Transverse colon (tissue), 4 donors: ENCODE data around the gene COL24A1. TPM values are rescaled to one million over a fixed set of nuclear protein-coding genes. Genes with fewer than 3 reads are reported as not detected.

Experiments
- DNase-seq: peaks from one replicate; pipeline ENCODE4 v3.0.0-alpha.2; 2019
- H3K27ac ChIP-seq, 4 donors: fragments of 200-600 bp; sonication (generic); 2 replicates each; pipeline ENCODE4 v1.5.1; 2016 to 2018; ENCODE audit warnings: inconsistent platforms in 4 of 4
- H3K27me3 ChIP-seq: fragments of 200-600 bp; sonication (generic); 2 replicates; pipeline ENCODE4 v1.5.1; 2017; ENCODE audit warnings: inconsistent platforms
- H3K36me3 ChIP-seq, 4 donors: fragments of 200-600 bp; sonication (generic); 2 replicates each; pipeline ENCODE4 v1.5.1; 2017 to 2019; ENCODE audit warnings: inconsistent platforms in 4 of 4
- H3K4me1 ChIP-seq, 4 donors: fragments of 200-600 bp; sonication (generic); 2 replicates each; pipeline ENCODE4 v1.5.1; 2017 to 2020; ENCODE audit warnings: inconsistent platforms in 4 of 4
- H3K4me3 ChIP-seq, 4 donors: fragments of 200-600 bp; sonication (generic); 1 replicate in 1 of 4; 2 replicates in 3 of 4; pipeline versions ENCODE4 v1.5.1 to v1.6.1; 2017 to 2019; ENCODE audit warnings: inconsistent platforms in 4 of 4
- H3K9me3 ChIP-seq, 2 donors: fragments of 200-600 bp; sonication (generic); 2 replicates each; pipeline ENCODE4 v1.5.1; 2017 to 2019; ENCODE audit warnings: inconsistent platforms in 2 of 2
- EP300 ChIP-seq: sonication (generic); formaldehyde crosslinking; IDR thresholded peaks from one replicate; pipeline ENCODE4 v1.6.1; 2017; ENCODE audit warnings: antibody characterized with exemption, low read depth
- POLR2A ChIP-seq: fragments of 450-650 bp; IDR thresholded peaks from one replicate; pipeline ENCODE4 v1.6.1; 2016; ENCODE audit warnings: antibody characterized with exemption, mild to moderate bottlenecking, moderate library complexity
- POLR2AphosphoS5 ChIP-seq, 3 donors: sonication (generic); formaldehyde crosslinking; IDR thresholded peaks; one replicate each; pipeline ENCODE4 v1.6.1; 2016; ENCODE audit warnings: antibody characterized with exemption in 3 of 3
- WGBS, 2 donors: methylation state at CpG; one replicate each; pipeline ENCODE4 v1.1.5; 2018; ENCODE audit warnings: low coverage in 1 of 2; 5-methylcytosine and 5-hydroxymethylcytosine counted together
- in situ Hi-C, 4 donors: fragments of 200-750 bp; cut with MboI; loops; one replicate each; pipeline versions ENCODE4 v1.15.0 to v1.15.1; 2017; ENCODE audit warnings: low sequenced_read_pairs in 3 of 4, low pct_ligation_motif_present in 1 of 4, low pct_unique_long_range_greater_than_20kb in 1 of 4
- intact Hi-C: fragments of 100-400 bp; cut with DNase I; formaldehyde crosslinking; loops from one replicate; pipeline ENCODE4 v1.15.1; 2023; ENCODE audit warnings: low total_unique reads
- total RNA-seq, 4 donors: library from RNA; depleted of rRNA; stranded (reverse); fragments of >200 nt; gene quantifications; one replicate each; pipeline ENCODE4 v1.1.0, GENCODE V29; 2016
- TF ChIP-seq, protein P1 (sequence below), 5 experiments: fragments of 200-600 bp in 3 of 5; fragments of 450-650 bp in 2 of 5; sonication (generic) in 3 of 5; IDR thresholded peaks; 1 replicate in 2 of 5; 2 replicates in 3 of 5; pipeline ENCODE4 v1.5.1; 2016 to 2017; ENCODE audit warnings: antibody characterized with exemption in 5 of 5, inconsistent platforms in 3 of 5, mild to moderate bottlenecking in 2 of 5, moderate library complexity in 1 of 5

Gene COL24A1
- total RNA-seq, 4 donors from 2014 or later, result 0.68 to 1.2 (median 0.93) TPM

DNA sequence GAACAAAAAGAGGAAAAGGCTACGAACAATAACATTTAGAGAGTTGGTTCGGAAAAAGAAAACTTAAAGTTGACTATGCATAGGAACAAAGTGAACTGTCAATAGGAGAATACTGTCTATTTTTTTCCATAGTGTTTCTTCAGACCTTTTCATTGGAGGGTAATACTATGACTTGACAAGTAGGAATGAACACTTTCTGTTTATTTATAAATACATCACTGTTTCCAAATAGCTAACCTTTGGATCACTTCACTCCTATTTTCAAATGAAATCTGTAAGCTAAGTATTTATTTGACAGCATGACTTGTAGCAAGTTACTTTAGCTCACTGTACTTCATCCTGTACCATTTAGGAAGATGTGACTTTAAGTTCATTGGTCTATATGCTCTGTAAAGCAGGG lies 221.3 kb downstream of the COL24A1 start:
- intact Hi-C loops, result loop anchor here (5.0 kb wide), 1 partner anchor 33 kb away; no protein-coding TSS in a partner anchor
- WGBS, 2 donors, result 80 to 89% methylated on average over 2 of the region's 2 CpGs
- H3K4me1 ChIP-seq, result no peaks in the 10 kb centered on the region
- H3K9me3 ChIP-seq, result no peaks in the 10 kb centered on the region
- TF ChIP-seq POLR2AphosphoS5 (IDR thresholded peaks at IDR 0.05) (no peak), POLR2A (no peak), EP300 (no peak)
- TF ChIP-seq, protein P1, sequence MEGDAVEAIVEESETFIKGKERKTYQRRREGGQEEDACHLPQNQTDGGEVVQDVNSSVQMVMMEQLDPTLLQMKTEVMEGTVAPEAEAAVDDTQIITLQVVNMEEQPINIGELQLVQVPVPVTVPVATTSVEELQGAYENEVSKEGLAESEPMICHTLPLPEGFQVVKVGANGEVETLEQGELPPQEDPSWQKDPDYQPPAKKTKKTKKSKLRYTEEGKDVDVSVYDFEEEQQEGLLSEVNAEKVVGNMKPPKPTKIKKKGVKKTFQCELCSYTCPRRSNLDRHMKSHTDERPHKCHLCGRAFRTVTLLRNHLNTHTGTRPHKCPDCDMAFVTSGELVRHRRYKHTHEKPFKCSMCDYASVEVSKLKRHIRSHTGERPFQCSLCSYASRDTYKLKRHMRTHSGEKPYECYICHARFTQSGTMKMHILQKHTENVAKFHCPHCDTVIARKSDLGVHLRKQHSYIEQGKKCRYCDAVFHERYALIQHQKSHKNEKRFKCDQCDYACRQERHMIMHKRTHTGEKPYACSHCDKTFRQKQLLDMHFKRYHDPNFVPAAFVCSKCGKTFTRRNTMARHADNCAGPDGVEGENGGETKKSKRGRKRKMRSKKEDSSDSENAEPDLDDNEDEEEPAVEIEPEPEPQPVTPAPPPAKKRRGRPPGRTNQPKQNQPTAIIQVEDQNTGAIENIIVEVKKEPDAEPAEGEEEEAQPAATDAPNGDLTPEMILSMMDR (IDR thresholded peaks at IDR 0.05), result no peak
- no peaks in the 10 kb centered on the region for H3K36me3 ChIP-seq
- no peak overlapping the region for H3K27ac ChIP-seq
- no peak for DNase-seq
- in situ Hi-C loops, result no loop called here
- H3K4me3 ChIP-seq, result no peak overlapping the region
- H3K27me3 ChIP-seq, result no peaks in the 10 kb centered on the region

DNA sequence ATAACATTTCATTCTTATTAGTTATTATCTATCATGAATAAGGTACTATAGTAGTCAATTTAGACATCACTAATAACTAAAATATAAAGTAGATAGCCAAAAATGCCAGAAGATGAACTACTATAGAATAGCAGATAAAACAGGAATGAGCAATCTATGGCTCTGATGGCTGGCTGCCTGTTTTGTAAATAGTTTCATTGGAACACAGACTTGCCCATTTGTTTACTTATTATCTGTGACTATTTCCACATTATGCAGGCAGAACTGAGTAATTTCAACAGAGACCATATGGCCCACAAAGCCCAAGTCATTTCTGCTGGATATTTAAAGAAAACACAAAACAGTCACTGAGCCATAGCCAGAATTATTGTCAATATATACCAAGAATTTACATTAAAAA lies 222.1 kb downstream of the COL24A1 start:
- no peaks in the 10 kb centered on the region for H3K36me3 ChIP-seq
- in situ Hi-C loops, result no loop called here
- TF ChIP-seq POLR2AphosphoS5 (IDR thresholded peaks at IDR 0.05) (no peak), EP300 (no peak), POLR2A (no peak)
- TF ChIP-seq, protein P1 (IDR thresholded peaks at IDR 0.05), result no peak
- DNase-seq, result no peak
- no peak overlapping the region for H3K4me3 ChIP-seq
- H3K27me3 ChIP-seq, result no peaks in the 10 kb centered on the region
- intact Hi-C loops, result no loop called here
- no peak overlapping the region for H3K27ac ChIP-seq
- H3K9me3 ChIP-seq, result no peaks in the 10 kb centered on the region
- H3K4me1 ChIP-seq, result no peaks in the 10 kb centered on the region

DNA sequence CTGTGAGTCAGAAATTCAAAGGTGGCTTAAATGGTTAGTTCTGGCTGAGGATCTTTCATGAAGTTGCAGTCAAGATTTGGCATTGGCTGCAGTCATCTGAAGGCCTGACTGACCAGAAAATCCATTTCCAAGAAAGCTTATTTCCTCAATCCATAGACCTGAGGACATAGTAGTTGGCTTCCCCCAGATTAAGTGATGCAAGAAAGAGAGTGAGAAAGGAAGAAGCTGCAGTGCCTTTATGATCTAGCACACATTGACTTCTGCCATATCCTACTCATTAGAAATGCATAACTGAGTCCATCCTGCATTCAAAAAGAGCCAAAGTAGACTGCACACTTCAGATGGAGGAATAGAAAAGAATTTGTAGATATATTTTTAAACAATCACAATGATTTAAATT lies 222.6 kb downstream of the COL24A1 start:
- Histone ChIP-seq H3K9me3 (no peaks in the 10 kb centered on the region), H3K27ac (no peak overlapping the region), H3K36me3 (no peaks in the 10 kb centered on the region), H3K27me3 (no peaks in the 10 kb centered on the region), H3K4me3 (no peak overlapping the region), H3K4me1 (no peaks in the 10 kb centered on the region)
- TF ChIP-seq EP300 (no peak), POLR2A (no peak), POLR2AphosphoS5 (IDR thresholded peaks at IDR 0.05) (no peak)
- TF ChIP-seq, protein P1 (IDR thresholded peaks at IDR 0.05), result no peak
- DNase-seq, result no peak
- in situ Hi-C loops (no loop called here), intact Hi-C loops (no loop called here)

DNA sequence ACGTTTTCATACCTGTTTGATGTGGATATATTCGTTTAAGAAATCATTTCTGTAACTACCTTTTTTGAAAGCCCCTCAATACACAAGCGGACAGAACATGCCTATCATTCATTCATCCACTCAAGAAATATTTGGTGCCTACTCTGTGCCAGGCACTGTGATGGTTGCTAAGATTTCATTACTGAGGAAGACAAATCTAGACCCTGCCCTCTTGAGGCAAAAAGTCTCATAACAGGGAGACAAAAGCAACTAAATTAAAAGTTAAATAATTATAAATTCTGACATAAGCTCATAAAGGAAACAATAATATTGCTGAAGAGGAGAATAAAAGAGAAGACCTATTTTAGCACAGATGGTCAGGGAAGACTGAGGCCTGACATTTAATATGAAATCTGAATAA lies 244.8 kb downstream of the COL24A1 start:
- Histone ChIP-seq H3K9me3 (no peaks in the 10 kb centered on the region), H3K4me1 (no peaks in the 10 kb centered on the region), H3K27me3 (no peaks in the 10 kb centered on the region), H3K4me3 (no peak overlapping the region), H3K36me3 (no peaks in the 10 kb centered on the region), H3K27ac (no peak overlapping the region)
- intact Hi-C loops, result no loop called here
- in situ Hi-C loops, result no loop called here
- WGBS, 2 donors, result 60 to 67% methylated on average over 3 of the region's 3 CpGs
- no peak for TF ChIP-seq EP300
- TF ChIP-seq POLR2AphosphoS5 (IDR thresholded peaks at IDR 0.05), result no peak
- TF ChIP-seq, protein P1 (IDR thresholded peaks at IDR 0.05), result no peak
- TF ChIP-seq POLR2A, result no peak
- DNase-seq, result no peak
